Measurements from ENCODE around the gene RAD51. TPM values are rescaled to one million over a fixed set of nuclear protein-coding genes. Genes with fewer than 3 reads are reported as not detected.
A peak's percentile ranks its signal among the peaks of the same experiment; 100 is the strongest.

RAD51 gene
- total RNA-seq, 2 donors from 2014 or later, result 0.30 TPM; not detected in 1

- no peak for TF ChIP-seq CTCF (IDR thresholded peaks at IDR 0.05)
- Histone ChIP-seq H3K36me3 (peaks cover 7% of the 10 kb centered on the region), H3K4me3 (no peak overlapping the region), H3K9me3 (no peaks in the 10 kb centered on the region), H3K27me3 (no peaks in the 10 kb centered on the region), H3K27ac (no peak overlapping the region), H3K4me1 (peaks cover 0 to 14% of the 10 kb centered on the region in 2 donors)
- no peak for DNase-seq (ENCODE audit: low spot score)
Measured at GRCh38 chr15:40756938-40757337, 62.0 kb downstream of the RAD51 start.

- DNase-seq (ENCODE audit: low spot score), result no peak
- Histone ChIP-seq H3K4me3 (no peak overlapping the region), H3K9me3 (no peaks in the 10 kb centered on the region), H3K27ac (no peak overlapping the region), H3K36me3 (no peaks in the 10 kb centered on the region), H3K27me3 (no peaks in the 10 kb centered on the region), H3K4me1 (peaks cover 0 to 25% of the 10 kb centered on the region in 2 donors)
- no peak for TF ChIP-seq CTCF (IDR thresholded peaks at IDR 0.05)
Measured at GRCh38 chr15:40759961-40760360, 65.0 kb downstream of the RAD51 start.

- peak overlapping the region; percentile 71 to 74 for H3K27ac ChIP-seq
- DNase-seq (ENCODE audit: low spot score), result peak; percentile 74
- H3K27me3 ChIP-seq, result no peaks in the 10 kb centered on the region
- no peaks in the 10 kb centered on the region for H3K9me3 ChIP-seq
- no peaks in the 10 kb centered on the region for H3K36me3 ChIP-seq
- H3K4me1 ChIP-seq, result peaks cover 0 to 25% of the 10 kb centered on the region in 2 donors
- H3K4me3 ChIP-seq, result peak overlapping the region; percentile 43 to 58
- TF ChIP-seq CTCF (IDR thresholded peaks at IDR 0.05), result no peak
Measured at GRCh38 chr15:40762919-40763800, 68.2 kb downstream of the RAD51 start.

- Histone ChIP-seq H3K27me3 (no peaks in the 10 kb centered on the region), H3K27ac (peak within 1 kb of the TSS; percentile 71 to 74), H3K9me3 (no peaks in the 10 kb centered on the region), H3K4me1 (peaks cover 0 to 29% of the 10 kb centered on the region in 2 donors), H3K4me3 (peak within 1 kb of the TSS; percentile 43 to 58), H3K36me3 (no peaks in the 10 kb centered on the region)
- peak in 1 of 2 donors; percentile 48 for TF ChIP-seq CTCF (IDR thresholded peaks at IDR 0.05)
- DNase-seq (ENCODE audit: low spot score), result peak; percentile 79
Measured at GRCh38 chr15:40763801-40764628, 69.0 kb downstream of the RAD51 start, which contains the start of gene GCHFR. Gene GCHFR, plus strand, starts transcription at chr15:40764068. Its CDS starts 113 bp downstream, at chr15:40764181.

- H3K36me3 ChIP-seq, result no peaks in the 10 kb centered on the region
Measured at GRCh38 chr15:40764629-40765103, 69.7 kb downstream of the RAD51 start.

More at GRCh38 chr15:40764629-40765103, 69.7 kb downstream of the RAD51 start:
- no peaks in the 10 kb centered on the region for H3K27me3 ChIP-seq
- no peak for DNase-seq (ENCODE audit: low spot score)
- peaks cover 0 to 35% of the 10 kb centered on the region in 2 donors for H3K4me1 ChIP-seq
- peak overlapping the region; percentile 71 to 74 for H3K27ac ChIP-seq
- peak overlapping the region; percentile 43 to 58 for H3K4me3 ChIP-seq
- no peaks in the 10 kb centered on the region for H3K9me3 ChIP-seq
- no peak for TF ChIP-seq CTCF (IDR thresholded peaks at IDR 0.05)

Data from right atrium auricular region (tissue), 2 donors.